SK-N-SH (cell line): ENCODE results near the gene NISCH. TPM values are rescaled to one million over a fixed set of nuclear protein-coding genes. Genes with fewer than 3 reads are reported as not detected.

Experiments used
- CTCF ChIA-PET: fragments of 300-600, 350-600 bp; formaldehyde crosslinking; extraction: SDS; loops from one replicate; lab custom pipeline; 2021; lab: Yijun Ruan, JAX
- POLR2A ChIA-PET: fragments of 350-600 bp; sonication (Branson Sonifier 250); formaldehyde crosslinking; extraction: SDS; loops from one replicate; lab custom pipeline; 2020; ENCODE audit warnings: antibody characterized with exemption, inconsistent platforms; lab: Yijun Ruan, JAX
- DNase-seq: peaks from one replicate; pipeline ENCODE4 v3.0.0; 2012
- H2AFZ ChIP-seq: fragments of 200-600 bp; sonication (generic); 2 replicates; pipeline ENCODE4 v1.8.1; 2016; ENCODE audit warnings: antibody characterized with exemption, mild to moderate bottlenecking, low read depth
- H3F3A ChIP-seq: fragments of 200-600 bp; sonication (generic); replicated peaks from 2 replicates; pipeline ENCODE3; 2016; ENCODE audit warnings: antibody characterized with exemption, mild to moderate bottlenecking; ENCODE audit not compliant: insufficient read depth
- H3K27ac ChIP-seq, 2 experiments: fragments of 200-500 bp in 1 of 2; fragments of 200-600 bp in 1 of 2; sonication (Bioruptor generic) in 1 of 2; sonication (generic), shearing (Covaris generic) in 1 of 2; 2 replicates each; pipeline versions ENCODE4 v1.5.1 to v1.6.1; 2014 to 2016; ENCODE audit warnings: low read depth in 2 of 2, inconsistent platforms in 1 of 2, low read length in 1 of 2, mild to moderate bottlenecking in 1 of 2, mixed read lengths in 1 of 2
- H3K27me3 ChIP-seq: fragments of 200-600 bp; sonication (generic), shearing (Covaris generic); 2 replicates; pipeline ENCODE4 v1.6.1; 2016; ENCODE audit warnings: mixed run types; ENCODE audit not compliant: insufficient read depth
- H3K36me3 ChIP-seq, 2 experiments: fragments of 200-500 bp in 1 of 2; fragments of 200-600 bp in 1 of 2; sonication (Bioruptor generic) in 1 of 2; sonication (generic) in 1 of 2; replicated peaks in 1 of 2; 2 replicates each; pipeline versions ENCODE3 to v1.5.1; 2014 to 2016; ENCODE audit warnings: low read length in 1 of 2, mild to moderate bottlenecking in 1 of 2; ENCODE audit not compliant: insufficient read depth in 2 of 2, control insufficient read depth in 1 of 2
- H3K4me1 ChIP-seq, 2 experiments: fragments of 200-500 bp in 1 of 2; fragments of 200-600 bp in 1 of 2; sonication (Bioruptor generic) in 1 of 2; sonication (generic), shearing (Covaris generic) in 1 of 2; 2 replicates each; pipeline versions ENCODE4 v1.5.1 to v1.6.1; 2014 to 2016; ENCODE audit warnings: low read depth in 1 of 2, low read length in 1 of 2, mixed run types in 1 of 2; ENCODE audit not compliant: insufficient read depth in 2 of 2, control insufficient read depth in 1 of 2
- H3K4me2 ChIP-seq: fragments of 200-600 bp; sonication (generic), shearing (Covaris generic); 2 replicates; pipeline ENCODE4 v1.6.1; 2017; ENCODE audit warnings: mixed run types
- H3K4me3 ChIP-seq, 2 experiments: fragments of 200-500 bp in 1 of 2; fragments of 200-600 bp in 1 of 2; sonication (Bioruptor generic) in 1 of 2; sonication (generic), shearing (Covaris generic) in 1 of 2; 2 replicates each; pipeline versions ENCODE4 v1.5.1 to v1.8.1; 2014 to 2016; ENCODE audit warnings: low read depth in 2 of 2, inconsistent platforms in 1 of 2, low read length in 1 of 2, mild to moderate bottlenecking in 1 of 2, mixed read lengths in 1 of 2, moderate library complexity in 1 of 2
- H3K79me2 ChIP-seq: fragments of 200-600 bp; sonication (generic); 2 replicates; pipeline ENCODE4 v1.8.1; 2017; ENCODE audit warnings: mild to moderate bottlenecking; ENCODE audit not compliant: insufficient read depth
- H3K9ac ChIP-seq: fragments of 200-600 bp; sonication (generic); 2 replicates; pipeline ENCODE4 v1.6.1; 2017; ENCODE audit warnings: mixed run types
- H3K9me2 ChIP-seq: fragments of 200-600 bp; sonication (generic); 2 replicates; pipeline ENCODE4 v1.6.1; 2017; ENCODE audit warnings: mixed run types
- H3K9me3 ChIP-seq: fragments of 200-600 bp; sonication (generic); 2 replicates; pipeline ENCODE4 v1.6.1; 2017; ENCODE audit warnings: mixed run types, mild to moderate bottlenecking, moderate library complexity
- H4K20me1 ChIP-seq: fragments of 200-600 bp; sonication (generic); 2 replicates; pipeline ENCODE4 v1.6.1; 2017; ENCODE audit warnings: mild to moderate bottlenecking, mixed run types; ENCODE audit not compliant: insufficient read depth
- FOXJ3 ChIP-seq: sonication (generic); formaldehyde crosslinking; IDR thresholded peaks from 2 replicates; pipeline ENCODE4 v1.5.1; 2020; ENCODE audit warnings: mild to moderate bottlenecking, missing genetic modification reagents
- IRF3 ChIP-seq: fragments of 150-350 bp; IDR thresholded peaks from 2 replicates; pipeline ENCODE4 v1.6.1; 2016; ENCODE audit warnings: mild to moderate bottlenecking, low read depth, low read length
- JUND ChIP-seq: IDR thresholded peaks from 2 replicates; pipeline ENCODE4 v1.4.0; 2012
- MAX ChIP-seq: IDR thresholded peaks from 2 replicates; pipeline ENCODE4 v1.4.0; 2012; ENCODE audit warnings: low read depth
- MEF2A ChIP-seq: IDR thresholded peaks from 2 replicates; pipeline ENCODE4 v1.4.0; 2012; ENCODE audit warnings: low read depth, borderline replicate concordance
- MXI1 ChIP-seq: IDR thresholded peaks from 2 replicates; pipeline ENCODE4 v1.6.1; 2012; ENCODE audit warnings: mild to moderate bottlenecking, low read depth, low read length, improper control_type of control experiment
- NFIC ChIP-seq: IDR thresholded peaks from 2 replicates; pipeline ENCODE4 v1.4.0; 2012; ENCODE audit warnings: borderline replicate concordance
- RCOR1 ChIP-seq: fragments of 150-350 bp; IDR thresholded peaks from 2 replicates; pipeline ENCODE4 v1.6.1; 2017; ENCODE audit warnings: antibody characterized with exemption, low read length
- REST ChIP-seq: IDR thresholded peaks from 2 replicates; pipeline ENCODE4 v1.6.1; 2012; ENCODE audit warnings: mild to moderate bottlenecking, low read depth, low read length, moderate library complexity
- USF1 ChIP-seq: IDR thresholded peaks from 2 replicates; pipeline ENCODE4 v1.4.0; 2012; ENCODE audit warnings: low read depth, borderline replicate concordance
- YY1 ChIP-seq: IDR thresholded peaks from 2 replicates; pipeline ENCODE4 v1.4.0; 2012; ENCODE audit warnings: low read depth, mild to moderate bottlenecking
- WGBS: methylation state at CpG from one replicate; pipeline ENCODE4 v1.1.6; 2017; ENCODE audit warnings: low lambda C conversion rate; 5-methylcytosine and 5-hydroxymethylcytosine counted together
- polyA plus RNA-seq, 3 experiments: library from polyadenylated mRNA; depleted of rRNA; stranded (reverse); fragments of >200 nt; gene quantifications; 2 replicates each; pipeline ENCODE4 v1.2.3, GENCODE V29; 2012

Gene NISCH
- polyA plus RNA-seq, 1 of the 3 experiments (the other 2 are of a cell fraction), result 77.5 TPM

GRCh38 chr3:52435246-52436101 lies 19.9 kb upstream of the NISCH start:
- Histone ChIP-seq H3K4me2 (no peak overlapping the region), H3K27ac (no peak overlapping the region), H3K27me3 (no peaks in the 10 kb centered on the region), H3K9me3 (no peaks in the 10 kb centered on the region), H3F3A (no peaks in the 10 kb centered on the region), H3K4me1 (peaks cover 0 to 5% of the 10 kb centered on the region in 2 experiments; a peak in 1 of 4 replicates), H3K9me2 (no peaks in the 10 kb centered on the region), H3K79me2 (no peaks in the 10 kb centered on the region), H3K4me3 (no peak overlapping the region), H4K20me1 (no peaks in the 10 kb centered on the region), H2AFZ (no peak overlapping the region), H3K9ac (no peak overlapping the region), H3K36me3 (no peaks in the 10 kb centered on the region)
- DNase-seq, result peak; percentile 25
- TF ChIP-seq FOXJ3 (CRISPR knock-in tag) (no peak), JUND (no peak), MAX (no peak), MXI1 (no peak), RCOR1 (no peak), YY1 (no peak), USF1 (no peak), IRF3 (no peak), NFIC (no peak), REST (no peak), MEF2A (no peak)
- CTCF ChIA-PET, result interaction anchor here (1.1 to 28.4 kb wide), 3 partner anchors 13 to 37 kb away, joined by 3 to 578 read pairs (median 11); partner anchors contain the start of genes NISCH, SEMA3G and TNNC1
- POLR2A ChIA-PET, result no interaction called here
- WGBS, result 82% methylated on average over 15 of the region's 32 CpGs
